ENCODE results near the gene SH3GL3.

The SH3GL3 gene, protein sequence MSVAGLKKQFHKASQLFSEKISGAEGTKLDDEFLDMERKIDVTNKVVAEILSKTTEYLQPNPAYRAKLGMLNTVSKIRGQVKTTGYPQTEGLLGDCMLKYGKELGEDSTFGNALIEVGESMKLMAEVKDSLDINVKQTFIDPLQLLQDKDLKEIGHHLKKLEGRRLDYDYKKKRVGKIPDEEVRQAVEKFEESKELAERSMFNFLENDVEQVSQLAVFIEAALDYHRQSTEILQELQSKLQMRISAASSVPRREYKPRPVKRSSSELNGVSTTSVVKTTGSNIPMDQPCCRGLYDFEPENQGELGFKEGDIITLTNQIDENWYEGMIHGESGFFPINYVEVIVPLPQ

DNA sequence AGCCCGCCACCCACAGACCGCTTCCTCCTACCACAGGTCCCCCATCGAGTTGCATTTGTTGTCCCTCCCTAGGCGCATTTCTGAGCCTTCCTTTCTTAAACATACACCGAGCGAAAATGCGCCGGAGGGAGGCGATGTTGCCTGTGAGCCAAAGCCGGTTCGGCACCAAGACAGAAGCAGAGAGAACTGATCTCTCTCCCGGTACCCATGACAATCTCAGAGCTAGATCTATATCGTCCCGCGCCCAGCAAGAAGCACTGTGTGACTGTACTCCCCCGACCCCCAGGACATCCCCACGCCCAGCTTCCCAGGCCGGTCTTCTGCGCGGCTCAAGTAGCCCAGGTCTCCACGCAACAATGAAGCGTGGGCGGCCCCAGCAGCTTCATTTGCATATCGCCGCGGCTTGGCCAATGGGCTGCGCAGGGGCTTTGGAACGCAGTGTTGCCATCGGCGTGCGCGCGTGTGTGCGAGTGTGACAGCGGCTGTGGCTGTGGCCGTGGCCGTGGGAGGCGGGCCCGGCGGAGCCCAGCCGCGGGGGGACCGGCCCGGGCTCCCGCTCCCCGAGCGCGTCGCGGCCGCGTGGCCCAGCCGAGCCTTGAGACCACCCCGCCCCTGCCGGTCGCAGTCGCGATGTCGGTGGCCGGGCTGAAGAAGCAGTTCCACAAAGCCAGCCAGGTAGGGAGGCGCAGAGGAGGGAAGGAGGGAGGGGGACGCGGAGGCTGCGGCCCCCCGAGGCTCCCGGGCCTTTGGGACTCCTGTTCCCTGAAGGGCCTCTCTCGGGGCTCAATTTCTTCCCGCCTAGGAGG lies at the start of gene SH3GL3:
Gene SH3GL3, plus strand, starts transcription at position 438 of the 806 bp plus-strand sequence. Its CDS starts 193 bp downstream, at position 631.
- peak; percentile 12 for DNase-seq (ENCODE audit: low spot score)

DNA sequence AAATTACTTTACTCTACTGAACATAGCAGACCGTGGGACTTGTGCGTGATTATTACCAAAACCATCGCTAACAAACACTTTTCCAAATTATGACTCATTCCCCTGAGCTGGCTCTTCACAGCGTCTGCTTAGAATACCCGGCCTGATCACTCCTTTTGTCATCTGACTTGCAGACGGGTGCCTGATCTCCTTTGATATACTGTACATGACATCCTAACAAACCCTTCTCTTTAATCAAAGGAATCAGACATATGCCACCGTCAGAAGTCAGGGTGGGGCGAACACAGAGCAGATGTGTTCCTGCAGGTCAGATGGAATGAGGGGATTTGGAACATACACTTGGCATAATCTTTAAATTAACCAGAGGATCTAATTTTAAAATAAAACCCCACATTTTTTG lies 48.5 kb upstream of the SH3GL3 start:
- no peak for DNase-seq (ENCODE audit: low spot score)

DNA sequence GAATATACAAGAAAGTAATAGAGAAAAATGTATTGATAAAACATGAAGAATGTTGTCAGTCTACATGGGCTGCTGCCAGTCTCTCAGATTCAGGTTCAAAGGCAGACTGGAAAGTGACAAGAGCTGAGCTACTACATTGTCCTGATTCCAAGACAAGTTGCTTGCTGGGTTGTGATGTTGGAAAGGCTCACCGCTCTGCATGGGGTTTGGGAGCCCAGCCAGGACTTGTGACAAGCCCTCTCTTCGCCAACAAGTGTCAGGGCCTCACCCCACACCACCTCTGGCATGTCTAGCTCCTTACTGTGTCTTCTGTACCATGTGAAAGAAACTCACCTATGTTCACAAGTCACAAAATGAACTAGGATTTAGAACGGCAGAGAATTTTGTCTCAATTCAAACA lies 43.0 kb upstream of the SH3GL3 start:
- no peak for DNase-seq (ENCODE audit: low spot score)

DNA sequence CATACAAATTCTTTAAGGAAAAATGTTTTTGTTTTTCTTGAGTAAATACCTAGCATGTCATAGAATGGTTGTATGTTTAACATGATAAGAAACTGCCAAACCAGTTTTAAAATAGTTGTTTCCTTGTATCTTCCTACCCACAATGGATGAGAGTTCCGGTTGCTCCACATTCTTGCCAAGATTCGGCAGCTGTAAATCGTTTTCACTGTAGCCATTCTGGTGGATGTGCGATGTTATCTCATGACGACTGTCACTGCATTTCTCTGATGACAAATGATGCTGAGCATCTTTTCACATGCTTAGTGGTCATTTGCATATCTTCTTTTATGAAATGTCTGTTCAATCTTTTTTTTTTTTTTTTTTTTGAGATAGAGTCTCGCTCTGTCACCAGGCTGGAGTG lies 36.6 kb upstream of the SH3GL3 start:
- DNase-seq (ENCODE audit: low spot score) = no peak

DNA sequence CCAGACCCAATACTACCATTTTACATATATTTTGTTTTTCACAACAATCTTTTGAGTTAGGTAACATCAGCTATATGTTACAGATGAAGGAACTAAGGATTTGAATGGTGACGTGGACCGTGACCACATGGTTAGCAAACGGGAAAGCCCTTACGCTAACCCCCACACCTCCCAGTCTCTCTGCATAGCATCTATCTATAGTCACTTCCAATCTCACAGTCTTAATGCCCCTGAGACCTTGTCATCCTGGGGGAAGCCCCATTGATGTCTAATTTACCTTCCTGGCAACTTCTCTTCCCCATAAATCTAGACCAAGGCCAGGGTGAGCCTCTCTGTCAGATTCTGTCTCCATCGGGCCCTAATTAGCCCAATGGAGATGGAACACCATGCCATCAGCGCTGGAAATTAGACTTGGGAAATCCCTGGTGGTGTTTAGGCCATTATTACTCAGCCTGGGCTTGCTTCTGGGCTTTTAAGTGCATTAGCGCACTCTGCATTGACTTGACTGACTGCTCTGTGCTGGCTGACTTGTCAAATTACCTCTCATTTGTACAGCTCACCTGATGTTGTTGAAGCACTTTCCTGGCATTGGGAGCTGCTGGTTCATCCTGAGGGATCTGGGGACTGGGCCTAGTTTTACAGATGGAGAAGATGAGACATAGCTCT lies 34.0 kb upstream of the SH3GL3 start:
- no peak for DNase-seq (ENCODE audit: low spot score)

DNA sequence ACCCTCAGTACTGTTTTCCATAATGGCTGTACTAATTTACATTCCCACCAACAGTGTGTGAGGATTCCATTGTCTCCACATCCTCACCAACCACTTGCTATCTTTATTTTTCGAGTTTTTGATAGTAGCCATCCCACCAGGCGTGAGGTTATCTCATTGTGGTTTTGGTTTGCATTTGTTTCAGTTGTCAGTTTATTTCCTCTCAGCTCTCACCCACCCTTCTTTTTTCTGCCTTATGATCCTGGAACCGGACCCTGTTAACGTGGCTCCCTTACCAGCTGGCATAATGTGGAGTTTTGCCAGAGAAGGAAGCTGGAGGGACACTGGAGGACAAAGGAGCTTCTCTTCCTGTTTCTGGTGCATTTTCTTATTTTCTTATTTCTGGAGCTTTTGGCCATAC lies 25.1 kb upstream of the SH3GL3 start:
- no peak for DNase-seq (ENCODE audit: low spot score)

DNA sequence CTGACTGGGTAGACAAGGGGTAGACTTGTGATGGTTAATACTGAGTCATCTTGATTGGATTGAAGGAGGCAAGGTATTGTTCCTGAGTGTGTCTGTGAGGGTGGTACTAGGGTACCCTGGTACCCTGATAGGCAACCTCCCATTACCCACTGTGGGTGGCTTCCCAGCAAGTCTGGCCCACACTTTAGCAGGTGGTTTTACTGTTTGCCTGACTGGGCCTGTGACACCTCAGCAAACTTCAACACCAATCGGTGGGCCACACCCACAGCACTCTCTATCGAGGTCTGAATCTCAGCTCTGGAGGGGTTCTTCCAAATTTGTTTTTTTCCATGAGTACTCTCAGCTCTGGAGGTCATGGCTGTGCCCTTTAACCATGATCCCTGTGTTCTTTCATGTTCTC lies 24.6 kb upstream of the SH3GL3 start:
- DNase-seq (ENCODE audit: low spot score) = no peak

DNA sequence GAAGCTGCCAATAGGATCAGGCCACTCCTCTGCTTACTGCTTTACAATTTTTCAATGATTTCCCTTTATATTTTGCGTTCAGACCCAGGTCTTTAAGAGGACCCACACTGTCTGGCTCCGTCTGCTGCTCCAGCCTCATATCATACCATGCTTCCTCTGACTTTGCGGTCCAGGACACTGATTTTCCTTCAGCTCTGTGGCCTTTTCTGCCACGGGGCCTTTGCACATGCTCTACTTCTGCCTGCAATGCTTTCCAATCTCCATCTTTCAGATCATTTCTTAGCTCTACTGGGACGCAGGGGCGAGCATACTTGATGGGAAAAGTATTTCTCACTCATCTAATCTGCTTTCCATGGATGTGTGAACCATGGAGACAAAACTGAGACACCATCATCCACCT lies 23.0 kb upstream of the SH3GL3 start:
- DNase-seq (ENCODE audit: low spot score) = no peak

DNA sequence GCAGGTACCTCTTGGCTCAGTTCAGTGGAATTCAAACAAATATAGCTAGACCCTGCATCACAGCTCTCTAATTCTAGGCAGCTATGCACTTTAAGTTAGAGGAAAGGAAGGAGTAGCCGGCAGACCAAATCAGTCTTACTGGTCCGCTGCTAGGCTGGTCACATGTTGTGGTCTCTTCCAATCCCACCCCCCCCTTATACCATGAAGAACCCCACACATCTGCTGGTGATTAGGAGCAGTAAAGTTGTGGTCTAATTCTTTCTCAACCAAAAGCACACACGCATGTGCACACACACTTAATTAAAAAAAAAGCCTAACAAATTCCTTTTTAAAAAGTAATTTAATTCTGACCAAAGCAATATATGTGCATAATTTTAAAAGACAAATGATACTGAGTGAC lies 16.7 kb upstream of the SH3GL3 start:
- no peak for DNase-seq (ENCODE audit: low spot score)

DNA sequence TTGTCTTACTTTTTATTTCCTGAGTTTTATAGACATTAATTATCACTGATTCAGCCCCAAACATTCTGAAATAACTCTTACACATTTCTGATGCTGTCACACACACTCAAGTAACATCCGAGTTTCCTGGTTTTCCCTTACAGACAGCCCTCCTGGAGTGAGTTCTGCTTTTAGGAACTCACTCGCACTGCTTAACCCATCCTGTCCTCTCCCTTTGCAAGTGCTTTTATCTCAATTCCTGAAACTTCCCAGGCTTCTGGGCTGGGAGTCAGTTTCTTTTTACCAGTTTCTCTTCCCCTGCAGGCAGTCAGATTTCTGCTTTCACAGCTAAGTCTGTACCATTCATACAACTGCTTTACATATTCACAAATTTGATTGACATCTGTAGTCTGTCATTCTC lies 15.6 kb upstream of the SH3GL3 start:
- DNase-seq (ENCODE audit: low spot score) = no peak

DNA sequence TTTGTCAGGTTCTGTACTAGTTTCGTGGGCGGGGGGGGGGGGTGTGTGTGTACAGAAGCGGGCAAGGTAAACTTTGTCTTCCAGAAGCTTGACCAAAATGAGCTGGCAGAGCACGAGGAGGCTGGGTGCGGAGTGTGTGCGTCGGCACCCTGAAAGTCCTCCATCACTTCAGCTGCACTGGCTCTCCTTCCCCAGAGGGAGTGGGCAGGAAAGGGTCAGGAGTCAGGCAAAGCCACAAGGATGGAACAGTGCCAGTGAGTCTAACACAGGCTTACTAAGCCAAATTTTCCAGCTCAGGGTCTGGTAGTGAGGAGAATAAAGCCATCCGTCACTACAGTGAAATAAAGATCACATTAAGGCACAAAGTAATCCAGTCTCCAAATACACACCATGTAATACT lies 11.9 kb upstream of the SH3GL3 start:
- no peak for DNase-seq (ENCODE audit: low spot score)

DNA sequence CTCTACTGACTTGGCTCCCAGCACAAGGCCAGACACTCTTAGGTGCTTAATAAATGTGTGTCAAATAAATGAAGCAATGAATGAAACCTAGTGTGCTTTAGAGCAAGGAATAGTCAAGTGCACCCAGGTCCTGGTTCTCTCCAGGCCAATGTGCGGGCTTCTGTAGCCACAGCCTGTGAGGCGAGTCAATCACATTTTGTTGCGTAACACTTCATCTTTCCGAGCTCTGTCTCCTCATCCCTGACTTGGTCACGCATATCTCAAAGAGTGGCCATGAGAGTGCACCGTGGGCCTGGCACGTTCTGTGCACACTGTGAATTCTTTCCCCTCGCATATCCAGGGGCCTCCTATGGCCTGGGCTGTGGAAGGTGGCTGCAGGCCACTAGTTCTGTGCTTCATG lies 11.4 kb upstream of the SH3GL3 start:
- DNase-seq (ENCODE audit: low spot score) = no peak

DNA sequence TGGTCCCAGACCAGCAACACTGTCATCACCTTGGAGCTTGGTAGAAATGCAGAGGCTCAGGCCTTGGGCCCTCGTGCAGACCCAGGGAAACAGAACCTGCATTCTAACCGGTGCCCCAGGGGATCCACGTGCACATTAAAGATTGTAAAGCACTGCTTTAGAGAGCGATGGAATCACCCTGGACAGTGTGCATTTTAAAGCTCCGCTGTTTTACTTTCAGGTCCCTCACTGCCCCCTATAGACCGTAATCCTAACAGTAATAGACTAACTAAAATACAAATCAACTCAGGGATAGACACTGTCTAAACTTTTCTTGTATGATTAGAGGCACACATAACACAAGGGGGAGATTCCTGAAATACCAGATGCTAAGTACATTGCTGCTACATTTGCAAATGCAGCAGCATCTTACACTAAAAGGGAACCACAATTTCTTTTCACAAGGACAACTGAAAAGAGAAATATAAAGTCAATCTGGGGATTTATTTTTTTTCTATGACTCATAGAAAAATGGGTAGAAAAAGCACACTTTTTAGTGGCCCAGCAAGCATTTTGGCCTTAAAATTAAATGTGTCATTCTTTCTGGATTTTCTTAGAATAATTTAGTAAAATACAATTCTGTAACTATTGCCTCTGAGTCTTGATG lies 10.5 kb upstream of the SH3GL3 start:
- no peak for DNase-seq (ENCODE audit: low spot score)

DNA sequence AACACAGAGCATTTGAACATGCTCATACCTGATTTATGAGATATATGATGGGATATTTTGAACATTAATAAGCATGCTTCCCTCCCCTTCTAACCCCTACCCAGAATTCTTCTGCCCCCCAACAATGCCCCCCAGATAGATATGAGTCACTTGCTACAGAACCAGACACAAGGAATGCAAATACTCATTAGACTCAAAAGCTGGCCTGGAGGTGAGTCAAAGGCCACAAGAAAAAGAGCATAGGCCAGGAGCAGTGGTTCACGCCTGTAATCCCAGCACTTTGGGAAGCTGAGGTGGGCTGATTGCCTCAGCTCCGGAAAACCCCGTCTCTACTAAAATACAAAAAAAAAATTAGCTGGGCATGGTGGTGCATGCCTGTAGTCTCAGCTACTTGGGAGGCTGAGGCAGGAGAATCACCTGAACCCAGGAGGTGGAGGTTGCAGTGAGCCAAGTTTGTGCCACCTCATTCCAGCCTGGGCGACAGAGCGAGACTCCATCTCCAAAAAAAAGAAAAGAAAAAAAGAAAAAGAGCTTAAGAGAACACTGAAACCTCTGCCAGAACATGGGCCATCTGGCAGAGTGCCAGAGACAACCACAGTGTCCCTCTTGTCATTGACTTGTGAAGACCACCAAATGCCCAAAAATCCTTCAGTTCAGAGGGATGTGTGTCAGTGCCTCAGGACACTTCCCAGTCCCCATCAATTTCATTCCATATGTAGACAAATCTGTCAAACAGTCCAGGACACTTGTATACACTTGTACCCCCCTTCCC lies 3.9 kb upstream of the SH3GL3 start:
- DNase-seq (ENCODE audit: low spot score) = no peak

DNA sequence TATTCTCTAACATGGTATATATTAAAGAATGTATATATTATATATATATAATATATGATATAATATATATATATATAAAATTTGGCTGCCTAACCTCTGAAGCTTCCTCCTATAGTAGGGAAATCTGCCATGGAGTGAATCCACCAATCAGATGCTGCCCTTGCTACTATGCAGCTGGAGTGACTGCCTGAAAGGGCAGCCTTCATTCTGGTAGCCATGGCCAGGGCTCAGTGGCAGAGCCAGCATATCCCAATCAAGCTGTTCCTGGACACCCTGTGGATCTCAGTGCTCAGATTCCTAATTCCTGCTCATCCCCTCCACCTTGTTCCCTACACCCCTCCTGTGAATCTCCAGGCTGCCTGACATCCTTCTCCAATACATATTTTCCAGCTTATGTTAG lies 2.2 kb upstream of the SH3GL3 start:
- no peak for DNase-seq (ENCODE audit: low spot score)

DNA sequence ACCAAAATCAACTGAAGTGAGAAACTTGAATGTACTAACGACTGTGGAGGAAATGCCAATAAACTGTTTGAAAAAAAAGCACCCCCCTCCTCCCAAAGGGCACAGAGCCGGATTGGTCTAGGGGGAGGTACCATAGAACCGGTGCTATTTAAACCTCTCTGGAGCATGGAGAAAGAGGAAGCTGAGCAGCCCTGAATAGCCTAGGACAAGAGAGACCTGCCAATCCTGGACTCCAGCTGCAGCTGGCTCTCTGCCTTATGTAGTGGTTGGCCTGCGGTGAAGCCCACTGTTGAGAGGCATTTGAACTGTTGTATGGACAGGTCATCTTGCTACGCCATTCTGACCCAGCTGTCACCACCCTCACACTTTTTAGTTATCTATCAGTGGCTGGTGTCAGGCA lies 1.5 kb upstream of the SH3GL3 start:
- no peak for DNase-seq (ENCODE audit: low spot score)

DNA sequence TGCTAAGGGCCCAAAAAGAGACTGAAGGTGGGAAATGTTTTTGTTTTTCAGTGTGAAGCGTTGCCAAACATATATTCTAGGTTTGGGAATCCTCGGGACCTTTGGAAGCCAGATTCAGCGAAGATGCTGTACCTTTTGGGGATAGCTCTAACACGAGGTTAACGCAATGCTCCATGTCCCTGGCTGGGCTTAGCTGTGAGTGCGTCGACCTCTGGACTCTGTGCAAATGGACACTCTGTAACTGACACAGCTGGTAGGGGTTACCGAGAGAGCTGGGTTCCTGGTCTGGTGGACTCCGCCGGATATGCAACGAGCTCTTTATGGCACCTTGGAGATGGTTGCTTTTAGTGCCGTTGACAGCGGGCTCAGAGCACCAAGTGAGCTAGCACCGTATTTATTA lies 724 bp upstream of the SH3GL3 start:
- DNase-seq (ENCODE audit: low spot score) = no peak

DNA sequence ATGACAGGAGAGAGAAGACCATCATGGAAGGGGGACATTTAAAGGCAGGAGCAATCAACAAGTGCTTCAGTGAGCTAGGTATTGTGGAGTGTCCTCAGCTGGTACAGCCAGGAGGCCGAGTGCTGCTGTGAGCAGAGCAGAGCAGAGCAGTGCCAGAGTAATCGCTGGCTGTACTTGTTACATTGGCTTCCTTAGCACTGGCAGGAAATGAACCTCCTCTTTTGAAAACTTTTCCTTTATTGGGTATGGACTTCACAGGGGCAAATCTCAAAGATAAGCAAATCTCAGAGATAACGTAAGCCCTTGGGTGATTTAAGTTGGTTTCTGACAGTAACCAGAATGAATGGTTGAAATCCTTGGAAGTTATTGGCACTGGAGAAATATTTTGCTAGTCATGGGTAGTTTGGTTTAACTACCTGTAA lies 2.1 kb downstream of the SH3GL3 start:
- DNase-seq (ENCODE audit: low spot score) = no peak

DNA sequence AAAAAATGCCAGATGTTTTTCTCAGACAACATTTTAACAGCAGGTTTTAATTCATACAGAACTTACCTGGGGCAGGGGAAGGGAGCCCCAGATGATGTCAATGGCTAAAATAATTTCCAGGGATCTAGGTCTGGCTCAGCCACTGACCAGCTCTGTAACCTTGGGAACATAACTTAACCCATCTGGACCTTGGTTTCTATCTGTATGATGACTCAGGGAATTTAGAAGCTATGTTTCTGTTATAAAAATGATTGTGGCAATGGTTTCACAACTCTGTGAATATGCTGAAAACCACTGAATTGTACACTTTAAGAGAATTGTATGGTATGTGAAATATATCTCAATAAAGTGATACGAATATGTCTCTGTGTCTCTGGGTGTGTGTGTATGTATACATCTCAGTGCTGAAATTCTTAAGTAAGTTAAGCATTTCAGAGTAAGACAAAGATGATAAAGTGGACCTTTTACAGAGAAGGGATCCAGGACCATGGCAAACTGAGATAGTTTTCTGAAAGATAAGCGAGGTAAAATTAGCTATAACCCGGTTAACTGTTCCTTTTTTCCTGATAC lies 2.9 kb downstream of the SH3GL3 start:
- no peak for DNase-seq (ENCODE audit: low spot score)

DNA sequence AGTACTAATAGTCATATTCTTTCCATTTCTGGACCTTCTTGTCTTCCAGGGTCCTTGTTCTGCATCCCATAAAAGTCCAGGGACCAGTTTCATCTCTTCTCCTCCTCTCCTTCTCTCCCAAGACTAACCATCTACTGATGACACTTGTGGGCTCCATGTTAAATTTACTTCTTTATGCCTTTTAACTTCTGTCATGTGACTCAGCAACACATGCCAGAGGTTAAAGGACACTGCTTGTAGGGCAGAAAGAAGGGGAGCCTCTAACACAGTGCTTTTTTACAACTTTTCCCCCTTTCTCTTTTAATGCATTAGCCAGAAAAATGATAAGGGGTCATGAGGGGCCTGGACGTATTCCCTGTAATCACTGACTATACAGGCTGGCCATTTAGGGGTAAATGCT lies 10.0 kb downstream of the SH3GL3 start:
- DNase-seq (ENCODE audit: low spot score) = no peak

DNA sequence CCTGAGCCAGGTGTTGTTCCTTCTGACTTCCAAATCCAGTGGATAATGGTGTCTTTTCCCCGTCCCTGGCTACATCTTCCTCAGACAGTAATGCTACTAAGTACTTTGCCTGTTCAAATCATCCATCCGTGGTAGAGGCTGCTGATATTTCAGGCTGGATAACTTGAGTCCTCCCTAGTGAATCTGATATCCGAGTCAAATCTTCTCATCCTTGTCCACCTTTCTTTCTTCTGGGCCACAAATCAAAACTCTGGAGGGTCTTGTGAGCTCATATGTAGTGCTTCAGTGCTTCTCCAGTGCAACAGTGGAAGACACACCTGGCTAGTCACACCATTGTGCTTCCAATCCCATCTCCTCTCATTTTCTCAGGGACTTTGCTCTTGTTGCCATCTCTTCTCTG lies 11.2 kb downstream of the SH3GL3 start:
- no peak for DNase-seq (ENCODE audit: low spot score)
